Keratinocyte (primary cell): ENCODE measurements around the gene LTF. TPM values are rescaled to one million over a fixed set of nuclear protein-coding genes. Genes with fewer than 3 reads are reported as not detected.

ENCODE experiments used
- DNase-seq: peaks from one replicate; pipeline ENCODE4 v3.0.0-alpha.2; 2011; ENCODE audit warnings: low read depth, missing footprints, low spot score
- FAIRE-seq: peaks from 2 replicates; lab custom pipeline; 2011; peaks lifted over from hg19 to GRCh38; lab: Jason Lieb, UNC
- H2AFZ ChIP-seq: 2 replicates; pipeline ENCODE4 v1.6.0; 2012; ENCODE audit warnings: low read length, control low read depth, inconsistent platforms; ENCODE audit not compliant: control insufficient read depth
- H3K27ac ChIP-seq: 2 replicates; pipeline ENCODE4 v1.5.1; 2011; ENCODE audit warnings: low read length; ENCODE audit not compliant: control insufficient read depth, insufficient read depth
- H3K27me3 ChIP-seq: 3 replicates; pipeline ENCODE4 v1.6.0; 2011; ENCODE audit warnings: low read length; ENCODE audit not compliant: control insufficient read depth, insufficient read depth; ENCODE audit errors: extremely low read depth
- H3K36me3 ChIP-seq, 2 experiments: 2 replicates in 1 of 2; 3 replicates in 1 of 2; pipeline ENCODE4 v1.5.1; 2011; ENCODE audit warnings: low read length in 2 of 2, mild to moderate bottlenecking in 1 of 2; ENCODE audit not compliant: control insufficient read depth in 2 of 2, insufficient read depth in 2 of 2; ENCODE audit errors: extremely low read depth in 1 of 2
- H3K4me1 ChIP-seq: 3 replicates; pipeline ENCODE4 v1.5.1; 2011; ENCODE audit warnings: low read length; ENCODE audit not compliant: control insufficient read depth, insufficient read depth; ENCODE audit errors: extremely low read depth
- H3K4me2 ChIP-seq: 3 replicates; pipeline ENCODE4 v1.6.0; 2011; ENCODE audit warnings: low read depth, low read length; ENCODE audit not compliant: control insufficient read depth, insufficient read depth; ENCODE audit errors: extremely low read depth
- H3K4me3 ChIP-seq, 3 experiments: fragments of 200-600 bp in 1 of 3; sonication (generic) in 1 of 3; 2 replicates in 2 of 3; 3 replicates in 1 of 3; pipeline ENCODE4 v1.5.1; 2011 to 2016; ENCODE audit warnings: low read length in 3 of 3, mild to moderate bottlenecking in 3 of 3, control low read depth in 2 of 3, inconsistent platforms in 1 of 3, low read depth in 1 of 3, mixed read lengths in 1 of 3, mixed run types in 1 of 3, moderate library complexity in 1 of 3; ENCODE audit not compliant: control insufficient read depth in 2 of 3, insufficient read depth in 2 of 3; ENCODE audit errors: extremely low read depth in 1 of 3
- H3K79me2 ChIP-seq: 2 replicates; pipeline ENCODE4 v1.6.0; 2012; ENCODE audit warnings: low read length; ENCODE audit not compliant: control insufficient read depth, insufficient read depth
- H3K9ac ChIP-seq: 3 replicates; pipeline ENCODE4 v1.6.0; 2011; ENCODE audit warnings: low read length; ENCODE audit not compliant: control insufficient read depth, insufficient read depth; ENCODE audit errors: extremely low read depth
- H3K9me1 ChIP-seq: 3 replicates; pipeline ENCODE4 v1.6.0; 2011; ENCODE audit warnings: low read length; ENCODE audit not compliant: control insufficient read depth, insufficient read depth; ENCODE audit errors: extremely low read depth
- H3K9me3 ChIP-seq: 2 replicates; pipeline ENCODE4 v1.5.1; 2012; ENCODE audit warnings: low read depth, low read length; ENCODE audit not compliant: control insufficient read depth
- H4K20me1 ChIP-seq: 3 replicates; pipeline ENCODE4 v1.6.0; 2011; ENCODE audit warnings: low read length; ENCODE audit not compliant: control insufficient read depth, insufficient read depth; ENCODE audit errors: extremely low read depth
- EZH2 ChIP-seq: IDR thresholded peaks from one replicate; pipeline ENCODE4 v1.6.1; 2012; ENCODE audit warnings: inconsistent platforms, mild to moderate bottlenecking, low read length, moderate library complexity
- dilution Hi-C: fragments of 300-500 bp; cut with MboI; formaldehyde crosslinking; loops from one replicate; pipeline ENCODE4 v1.7.0; 2020; ENCODE audit warnings: low sequenced_read_pairs; ENCODE audit not compliant: extremely low pct_ligation_motif_present
- polyA minus RNA-seq, 3 experiments: library from RNA; depleted of rRNA, polyadenylated mRNA; stranded (reverse); fragments of >200 nt; gene quantifications; 1 replicate in 1 of 3; 2 replicates in 1 of 3; 3 replicates in 1 of 3; pipeline ENCODE4 v1.2.3, GENCODE V29; 2011
- polyA plus RNA-seq, 5 experiments: library from polyadenylated mRNA; depleted of rRNA in 3 of 5; stranded (reverse) in 3 of 5; stranded (forward) in 1 of 5; unstranded in 1 of 5; fragments of >200 nt; gene quantifications; 1 replicate in 1 of 5; 2 replicates in 3 of 5; 3 replicates in 1 of 5; pipeline versions ENCODE4 v1.2.1 to v1.2.3, GENCODE V29; 2011 to 2012; ENCODE audit warnings: missing spikeins in 2 of 5, low read depth in 1 of 5, low replicate concordance in 1 of 5
- TF ChIP-seq, protein P1 (sequence below), 3 experiments: IDR thresholded peaks in 1 of 3; conservative IDR thresholded peaks in 1 of 3; optimal IDR thresholded peaks in 1 of 3; 2 replicates in 2 of 3; 3 replicates in 1 of 3; pipeline versions ENCODE3 to v1.5.1; 2011; ENCODE audit warnings: low read length in 3 of 3, mild to moderate bottlenecking in 3 of 3, moderate library complexity in 2 of 3, control low read depth in 1 of 3, inconsistent platforms in 1 of 3; ENCODE audit not compliant: insufficient read depth in 2 of 3; ENCODE audit errors: extremely low read depth in 1 of 3

Gene LTF
- polyA plus RNA-seq (0.03 TPM in 1 of 3 replicates, not detected in the others), polyA minus RNA-seq (not detected in 3 replicates)
- polyA plus RNA-seq (2011; ENCODE audit: low read depth), result not detected
- polyA plus RNA-seq (2011; cell fraction: cytosol; rRNA removed), result not detected in 2 replicates
- polyA plus RNA-seq (2011; cell fraction: nucleus; rRNA removed), result 0.04 and 0.05 TPM in 2 replicates
- polyA plus RNA-seq (2012; ENCODE audit: low replicate concordance), result not detected in 2 replicates
- polyA minus RNA-seq (2011; cell fraction: cytosol; rRNA and poly(A)+ RNA removed), result not detected
- not detected in 2 replicates for polyA minus RNA-seq (2011; cell fraction: nucleus; rRNA and poly(A)+ RNA removed)

- Histone ChIP-seq H2AFZ (no peak within 1 kb of the TSS), H3K4me2 (peak within 1 kb of the TSS; percentile 6), H3K9me1 (no peaks in the 10 kb centered on the region), H3K4me1 (no peaks in the 10 kb centered on the region), H3K36me3 (no peaks in the 10 kb centered on the region), H3K9me3 (no peaks in the 10 kb centered on the region), H3K4me3 (no peak within 1 kb of the TSS), H3K9ac (no peak within 1 kb of the TSS), H3K27ac (no peak within 1 kb of the TSS), H4K20me1 (no peaks in the 10 kb centered on the region), H3K79me2 (no peaks in the 10 kb centered on the region), H3K27me3 (peaks cover 40% of the 10 kb centered on the region)
- FAIRE-seq, result no peak
- dilution Hi-C loops, result no loop called here
- DNase-seq, result no peak
- no peak for TF ChIP-seq EZH2
- TF ChIP-seq, protein P1, sequence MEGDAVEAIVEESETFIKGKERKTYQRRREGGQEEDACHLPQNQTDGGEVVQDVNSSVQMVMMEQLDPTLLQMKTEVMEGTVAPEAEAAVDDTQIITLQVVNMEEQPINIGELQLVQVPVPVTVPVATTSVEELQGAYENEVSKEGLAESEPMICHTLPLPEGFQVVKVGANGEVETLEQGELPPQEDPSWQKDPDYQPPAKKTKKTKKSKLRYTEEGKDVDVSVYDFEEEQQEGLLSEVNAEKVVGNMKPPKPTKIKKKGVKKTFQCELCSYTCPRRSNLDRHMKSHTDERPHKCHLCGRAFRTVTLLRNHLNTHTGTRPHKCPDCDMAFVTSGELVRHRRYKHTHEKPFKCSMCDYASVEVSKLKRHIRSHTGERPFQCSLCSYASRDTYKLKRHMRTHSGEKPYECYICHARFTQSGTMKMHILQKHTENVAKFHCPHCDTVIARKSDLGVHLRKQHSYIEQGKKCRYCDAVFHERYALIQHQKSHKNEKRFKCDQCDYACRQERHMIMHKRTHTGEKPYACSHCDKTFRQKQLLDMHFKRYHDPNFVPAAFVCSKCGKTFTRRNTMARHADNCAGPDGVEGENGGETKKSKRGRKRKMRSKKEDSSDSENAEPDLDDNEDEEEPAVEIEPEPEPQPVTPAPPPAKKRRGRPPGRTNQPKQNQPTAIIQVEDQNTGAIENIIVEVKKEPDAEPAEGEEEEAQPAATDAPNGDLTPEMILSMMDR (optimal IDR thresholded peaks at IDR 0.05 in 1 of 3, IDR thresholded peaks at IDR 0.05 in 1 of 3, conservative IDR thresholded peaks at IDR 0.05 in 1 of 3; ENCODE audit: extremely low read depth in 1 of 3, insufficient read depth in 2 of 3, low read length in 3 of 3), result no peak
These were observed at the start of gene LTF for GRCh38 chr3:46464326-46465195. LTF (minus strand) TSS chr3:46464905; CDS start chr3:46464867, 38 bp downstream.

- H3K27me3 ChIP-seq, result no peaks in the 10 kb centered on the region
- H3K4me3 ChIP-seq, result no peak overlapping the region
- no peak for TF ChIP-seq EZH2
- TF ChIP-seq, protein P1 (optimal IDR thresholded peaks at IDR 0.05 in 1 of 3, IDR thresholded peaks at IDR 0.05 in 1 of 3, conservative IDR thresholded peaks at IDR 0.05 in 1 of 3; ENCODE audit: extremely low read depth in 1 of 3, insufficient read depth in 2 of 3, low read length in 3 of 3), result no peak
- H3K9me3 ChIP-seq, result no peaks in the 10 kb centered on the region
- H3K9me1 ChIP-seq, result no peaks in the 10 kb centered on the region
- no peak overlapping the region for H3K27ac ChIP-seq
- H3K4me2 ChIP-seq, result no peak overlapping the region
- H3K79me2 ChIP-seq, result no peaks in the 10 kb centered on the region
- H3K9ac ChIP-seq, result no peak overlapping the region
- dilution Hi-C loops, result no loop called here
- FAIRE-seq (peak; percentile 20), DNase-seq (no peak)
- H3K36me3 ChIP-seq, result no peaks in the 10 kb centered on the region
- peaks cover 13% of the 10 kb centered on the region for H3K4me1 ChIP-seq
- H2AFZ ChIP-seq, result no peak overlapping the region
- H4K20me1 ChIP-seq, result no peaks in the 10 kb centered on the region
These were observed 47.6 kb upstream of the LTF start for GRCh38 chr3:46512191-46512749.
